CD14-positive monocyte (primary cell): ENCODE measurements around the gene TSPAN13. TPM values are rescaled to one million over a fixed set of nuclear protein-coding genes. Genes with fewer than 3 reads are reported as not detected.

Source experiments
- DNase-seq, 3 donors: peaks; one replicate each; pipeline ENCODE4 v3.0.0-alpha.2; 2011 to 2022
- H2AFZ ChIP-seq: 2 replicates; pipeline ENCODE4 v1.6.0; 2012; ENCODE audit warnings: mild to moderate bottlenecking, low read depth, low read length, inconsistent platforms; ENCODE audit not compliant: insufficient read depth, poor library complexity, severe bottlenecking
- H3K27ac ChIP-seq, 2 donors: 1 replicate in 1 of 2; 2 replicates in 1 of 2; pipeline ENCODE4 v1.5.1; 2012 to 2013; ENCODE audit warnings: low read length in 2 of 2, control low read depth in 1 of 2, inconsistent platforms in 1 of 2, low read depth in 1 of 2, mild to moderate bottlenecking in 1 of 2
- H3K27me3 ChIP-seq, 2 donors: one replicate each; pipeline versions ENCODE4 v1.6.0 to v1.6.1; 2011 to 2013; ENCODE audit warnings: low read length in 2 of 2; ENCODE audit not compliant: control insufficient read depth in 2 of 2, insufficient read depth in 2 of 2
- H3K36me3 ChIP-seq, 2 donors: replicated peaks in 1 of 2; 1 replicate in 1 of 2; 2 replicates in 1 of 2; pipeline versions ENCODE4 v1.5.1 to v1.6.1; 2012 to 2013; ENCODE audit warnings: low read length in 2 of 2, control low read depth in 1 of 2, inconsistent platforms in 1 of 2, mild to moderate bottlenecking in 1 of 2; ENCODE audit not compliant: insufficient read depth in 2 of 2, control insufficient read depth in 1 of 2
- H3K4me1 ChIP-seq, 2 donors: 1 replicate in 1 of 2; 2 replicates in 1 of 2; pipeline versions ENCODE4 v1.5.1 to v1.6.1; 2012 to 2013; ENCODE audit warnings: low read length in 2 of 2, control low read depth in 1 of 2, inconsistent platforms in 1 of 2, mild to moderate bottlenecking in 1 of 2, moderate library complexity in 1 of 2; ENCODE audit not compliant: insufficient read depth in 2 of 2, control insufficient read depth in 1 of 2
- H3K4me2 ChIP-seq: replicated peaks from 2 replicates; pipeline ENCODE3; 2012; ENCODE audit warnings: low read length, moderate library complexity, mild to moderate bottlenecking; ENCODE audit not compliant: poor library complexity, severe bottlenecking; ENCODE audit errors: extremely low read depth
- H3K4me3 ChIP-seq, 3 experiments: fragments of 200-600 bp in 1 of 3; sonication (generic) in 1 of 3; replicated peaks in 1 of 3; 1 replicate in 2 of 3; 2 replicates in 1 of 3; pipeline ENCODE4 v1.5.1; 2011 to 2013; ENCODE audit warnings: low read length in 3 of 3, mild to moderate bottlenecking in 3 of 3, control low read depth in 2 of 3, low read depth in 2 of 3, inconsistent platforms in 1 of 3, moderate library complexity in 1 of 3
- H3K79me2 ChIP-seq: 2 replicates; pipeline ENCODE4 v1.6.0; 2012; ENCODE audit warnings: mild to moderate bottlenecking, control low read depth, inconsistent platforms, low read length, moderate library complexity; ENCODE audit not compliant: insufficient read depth
- H3K9ac ChIP-seq: 2 replicates; pipeline ENCODE4 v1.6.0; 2017; ENCODE audit warnings: low read length, mild to moderate bottlenecking; ENCODE audit not compliant: insufficient read depth, poor library complexity, severe bottlenecking
- H3K9me3 ChIP-seq, 2 donors: replicated peaks in 1 of 2; 1 replicate in 1 of 2; 2 replicates in 1 of 2; pipeline versions ENCODE4 v1.5.1 to v1.6.1; 2012 to 2013; ENCODE audit warnings: low read length in 2 of 2, control low read depth in 1 of 2; ENCODE audit not compliant: control insufficient read depth in 1 of 2, insufficient read depth in 1 of 2
- H4K20me1 ChIP-seq: 2 replicates; pipeline ENCODE4 v1.6.0; 2012; ENCODE audit warnings: mild to moderate bottlenecking, low read length, control low read depth, moderate library complexity; ENCODE audit not compliant: insufficient read depth
- H3K27ac Mint-ChIP-seq, 7 donors: one replicate each; pipeline ENCODE4 v1.8.0; 2020; ENCODE audit warnings: mild to moderate bottlenecking in 7 of 7, mixed read lengths in 7 of 7, moderate library complexity in 6 of 7, inconsistent platforms in 2 of 7
- H3K27me3 Mint-ChIP-seq, 3 donors: one replicate each; pipeline ENCODE4 v1.8.0; 2021 to 2022; ENCODE audit warnings: low read depth in 3 of 3, mild to moderate bottlenecking in 3 of 3, mixed read lengths in 3 of 3, moderate library complexity in 3 of 3, inconsistent platforms in 1 of 3
- H3K36me3 Mint-ChIP-seq, 2 donors: one replicate each; pipeline ENCODE4 v1.8.0; 2020; ENCODE audit warnings: mixed read lengths in 2 of 2, inconsistent platforms in 1 of 2, mild to moderate bottlenecking in 1 of 2
- H3K4me1 Mint-ChIP-seq: one replicate; pipeline ENCODE4 v1.8.0; 2020; ENCODE audit warnings: mild to moderate bottlenecking, mixed read lengths
- H3K4me3 Mint-ChIP-seq, 2 donors: one replicate each; pipeline ENCODE4 v1.8.0; 2020; ENCODE audit warnings: mild to moderate bottlenecking in 2 of 2, mixed read lengths in 2 of 2, moderate library complexity in 1 of 2
- H3K9me3 Mint-ChIP-seq, 7 donors: one replicate each; pipeline ENCODE4 v1.8.0; 2020 to 2022; ENCODE audit warnings: mixed read lengths in 7 of 7, mild to moderate bottlenecking in 6 of 7, moderate library complexity in 6 of 7, inconsistent platforms in 2 of 7
- WGBS: methylation state at CpG from one replicate; pipeline ENCODE4 v1.1.5; 2013; ENCODE audit warnings: missing lambda C conversion rate; ENCODE audit not compliant: insufficient coverage; 5-methylcytosine and 5-hydroxymethylcytosine counted together
- intact Hi-C, 2 donors: fragments of 100-400 bp; cut with micrococcal nuclease; formaldehyde crosslinking; loops; one replicate each; pipeline versions ENCODE4 v1.15.0 to v1.15.1; 2023
- polyA plus RNA-seq, 3 donors: library from polyadenylated mRNA; depleted of rRNA in 1 of 3; unstranded in 2 of 3; stranded (reverse) in 1 of 3; fragments of 300-500 nt in 2 of 3; fragments of >200 nt in 1 of 3; fragmentation: Illumina TruSeq in 2 of 3; gene quantifications; 1 replicate in 2 of 3; 2 replicates in 1 of 3; pipeline ENCODE4 v1.2.3, GENCODE V29; 2012 to 2021
- TF ChIP-seq, protein P1 (sequence below): fragments of 200-600 bp; IDR thresholded peaks from one replicate; pipeline ENCODE4 v1.8.0; 2022; ENCODE audit warnings: antibody characterized with exemption, mild to moderate bottlenecking

TSPAN13 gene
- polyA plus RNA-seq, 3 donors, result 0.09 to 0.17 (median 0.16) TPM

DNA sequence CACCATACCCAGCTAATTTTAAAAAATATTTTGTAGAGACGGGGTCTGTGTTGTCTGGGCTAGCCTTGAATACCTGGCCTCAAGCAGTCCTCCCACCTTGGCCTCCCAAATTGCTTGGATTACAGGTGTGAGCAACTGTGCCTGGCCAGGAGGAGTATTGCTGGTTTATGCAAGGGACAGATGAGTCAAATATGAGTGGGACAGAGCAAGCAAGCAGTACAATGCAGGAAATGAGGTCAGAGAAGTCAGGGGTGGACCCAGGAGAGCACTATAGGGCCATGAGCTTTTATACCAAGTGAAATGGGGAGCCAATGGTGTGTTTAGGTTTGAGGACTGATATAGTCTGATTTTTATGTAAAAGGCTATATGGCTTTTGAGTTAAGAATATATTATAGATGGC, 6.3 kb downstream of the TSPAN13 start:
- Mint-ChIP-seq H3K4me1 (peaks cover 4% of the 10 kb centered on the region), H3K27ac (no peak overlapping the region)

DNA sequence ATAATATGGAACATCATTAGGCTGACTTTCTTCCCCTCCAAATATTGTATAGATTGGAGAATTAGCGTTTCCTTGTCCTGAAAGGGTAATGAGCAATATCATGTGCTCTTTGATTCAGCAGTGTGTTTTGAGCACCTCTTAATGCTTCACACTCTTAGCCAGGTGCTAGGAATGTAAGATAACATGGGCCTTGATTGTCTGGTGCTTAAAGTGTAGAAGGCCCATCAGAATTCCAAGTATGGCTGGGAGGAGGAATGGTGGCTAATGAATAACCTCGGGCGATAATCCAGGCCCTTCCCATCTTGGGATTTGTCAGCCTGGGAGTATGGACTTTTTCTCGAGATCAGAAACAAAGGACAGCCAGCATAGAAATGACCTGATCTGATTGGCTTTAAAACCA, 8.6 kb downstream of the TSPAN13 start:
- no peaks in the 10 kb centered on the region for H3K4me1 ChIP-seq
- H3K27ac Mint-ChIP-seq, result no peak overlapping the region
- H3K27ac ChIP-seq, result no peak overlapping the region

More for the DNA sequence above, 6.3 kb downstream of the TSPAN13 start:
- H3K36me3 Mint-ChIP-seq, result no peaks in the 10 kb centered on the region
- peaks cover 4 to 10% (median 8%) of the 10 kb centered on the region in 3 donors for H3K27me3 Mint-ChIP-seq
- intact Hi-C loops, result no loop called here
- H3K36me3 ChIP-seq, result no peaks in the 10 kb centered on the region
- no peak overlapping the region for H3K4me3 ChIP-seq
- no CpG with 5 or more reads among the region's 1 CpG for WGBS
- no peak overlapping the region for H3K4me2 ChIP-seq
- no peak for DNase-seq
- TF ChIP-seq, protein P1, sequence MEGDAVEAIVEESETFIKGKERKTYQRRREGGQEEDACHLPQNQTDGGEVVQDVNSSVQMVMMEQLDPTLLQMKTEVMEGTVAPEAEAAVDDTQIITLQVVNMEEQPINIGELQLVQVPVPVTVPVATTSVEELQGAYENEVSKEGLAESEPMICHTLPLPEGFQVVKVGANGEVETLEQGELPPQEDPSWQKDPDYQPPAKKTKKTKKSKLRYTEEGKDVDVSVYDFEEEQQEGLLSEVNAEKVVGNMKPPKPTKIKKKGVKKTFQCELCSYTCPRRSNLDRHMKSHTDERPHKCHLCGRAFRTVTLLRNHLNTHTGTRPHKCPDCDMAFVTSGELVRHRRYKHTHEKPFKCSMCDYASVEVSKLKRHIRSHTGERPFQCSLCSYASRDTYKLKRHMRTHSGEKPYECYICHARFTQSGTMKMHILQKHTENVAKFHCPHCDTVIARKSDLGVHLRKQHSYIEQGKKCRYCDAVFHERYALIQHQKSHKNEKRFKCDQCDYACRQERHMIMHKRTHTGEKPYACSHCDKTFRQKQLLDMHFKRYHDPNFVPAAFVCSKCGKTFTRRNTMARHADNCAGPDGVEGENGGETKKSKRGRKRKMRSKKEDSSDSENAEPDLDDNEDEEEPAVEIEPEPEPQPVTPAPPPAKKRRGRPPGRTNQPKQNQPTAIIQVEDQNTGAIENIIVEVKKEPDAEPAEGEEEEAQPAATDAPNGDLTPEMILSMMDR, result no peak
- H4K20me1 ChIP-seq, result no peaks in the 10 kb centered on the region
- H3K9ac ChIP-seq, result no peak overlapping the region
- no peaks in the 10 kb centered on the region for H3K9me3 ChIP-seq
- H3K79me2 ChIP-seq, result no peaks in the 10 kb centered on the region
- no peak overlapping the region for H3K4me3 Mint-ChIP-seq
- peaks cover 3 to 13% of the 10 kb centered on the region in 2 donors for H3K27me3 ChIP-seq
- H3K4me1 ChIP-seq, result peaks cover under 1 to 4% of the 10 kb centered on the region in 2 donors
- peaks cover 0 to 3% (median under 1%) of the 10 kb centered on the region in 7 donors for H3K9me3 Mint-ChIP-seq
- H2AFZ ChIP-seq, result no peak overlapping the region
- H3K27ac ChIP-seq, result no peak overlapping the region

More for the DNA sequence above, 8.6 kb downstream of the TSPAN13 start:
- H3K4me3 ChIP-seq, result no peak overlapping the region
- Mint-ChIP-seq H3K36me3 (no peaks in the 10 kb centered on the region), H3K27me3 (peaks cover 0 to 2% (median 2%) of the 10 kb centered on the region in 3 donors), H3K4me3 (no peak overlapping the region), H3K4me1 (no peaks in the 10 kb centered on the region), H3K9me3 (peaks cover 0 to 3% (median 0%) of the 10 kb centered on the region in 7 donors)
- H3K9ac ChIP-seq, result no peak overlapping the region
- intact Hi-C loops, result no loop called here
- TF ChIP-seq, protein P1, result no peak
- no peaks in the 10 kb centered on the region for H3K79me2 ChIP-seq
- no peaks in the 10 kb centered on the region for H3K9me3 ChIP-seq
- WGBS, result 80% methylated on average over 1 of the region's 4 CpGs
- H4K20me1 ChIP-seq, result no peaks in the 10 kb centered on the region
- no peak overlapping the region for H3K4me2 ChIP-seq
- H3K36me3 ChIP-seq, result no peaks in the 10 kb centered on the region
- no peaks in the 10 kb centered on the region for H3K27me3 ChIP-seq
- H2AFZ ChIP-seq, result no peak overlapping the region
- DNase-seq, result no peak
